ENCODE results near the gene RBM27.
A peak's percentile ranks its signal among the peaks of the same experiment; 100 is the strongest.
"Not testable (repeated sequence)": the region's sequence is repeated elsewhere in the genome, so short reads cannot be mapped to it uniquely, and the experiment has no call there.

The RBM27 gene, protein sequence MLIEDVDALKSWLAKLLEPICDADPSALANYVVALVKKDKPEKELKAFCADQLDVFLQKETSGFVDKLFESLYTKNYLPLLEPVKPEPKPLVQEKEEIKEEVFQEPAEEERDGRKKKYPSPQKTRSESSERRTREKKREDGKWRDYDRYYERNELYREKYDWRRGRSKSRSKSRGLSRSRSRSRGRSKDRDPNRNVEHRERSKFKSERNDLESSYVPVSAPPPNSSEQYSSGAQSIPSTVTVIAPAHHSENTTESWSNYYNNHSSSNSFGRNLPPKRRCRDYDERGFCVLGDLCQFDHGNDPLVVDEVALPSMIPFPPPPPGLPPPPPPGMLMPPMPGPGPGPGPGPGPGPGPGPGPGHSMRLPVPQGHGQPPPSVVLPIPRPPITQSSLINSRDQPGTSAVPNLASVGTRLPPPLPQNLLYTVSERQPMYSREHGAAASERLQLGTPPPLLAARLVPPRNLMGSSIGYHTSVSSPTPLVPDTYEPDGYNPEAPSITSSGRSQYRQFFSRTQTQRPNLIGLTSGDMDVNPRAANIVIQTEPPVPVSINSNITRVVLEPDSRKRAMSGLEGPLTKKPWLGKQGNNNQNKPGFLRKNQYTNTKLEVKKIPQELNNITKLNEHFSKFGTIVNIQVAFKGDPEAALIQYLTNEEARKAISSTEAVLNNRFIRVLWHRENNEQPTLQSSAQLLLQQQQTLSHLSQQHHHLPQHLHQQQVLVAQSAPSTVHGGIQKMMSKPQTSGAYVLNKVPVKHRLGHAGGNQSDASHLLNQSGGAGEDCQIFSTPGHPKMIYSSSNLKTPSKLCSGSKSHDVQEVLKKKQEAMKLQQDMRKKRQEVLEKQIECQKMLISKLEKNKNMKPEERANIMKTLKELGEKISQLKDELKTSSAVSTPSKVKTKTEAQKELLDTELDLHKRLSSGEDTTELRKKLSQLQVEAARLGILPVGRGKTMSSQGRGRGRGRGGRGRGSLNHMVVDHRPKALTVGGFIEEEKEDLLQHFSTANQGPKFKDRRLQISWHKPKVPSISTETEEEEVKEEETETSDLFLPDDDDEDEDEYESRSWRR

GRCh38 chr5:146203011-146203871 is at the start of gene RBM27:
TSS of gene RBM27 (plus strand) at chr5:146203605. CDS start at chr5:146203766, 161 bp downstream.
- peak; percentile 99 for DNase-seq

DNA sequence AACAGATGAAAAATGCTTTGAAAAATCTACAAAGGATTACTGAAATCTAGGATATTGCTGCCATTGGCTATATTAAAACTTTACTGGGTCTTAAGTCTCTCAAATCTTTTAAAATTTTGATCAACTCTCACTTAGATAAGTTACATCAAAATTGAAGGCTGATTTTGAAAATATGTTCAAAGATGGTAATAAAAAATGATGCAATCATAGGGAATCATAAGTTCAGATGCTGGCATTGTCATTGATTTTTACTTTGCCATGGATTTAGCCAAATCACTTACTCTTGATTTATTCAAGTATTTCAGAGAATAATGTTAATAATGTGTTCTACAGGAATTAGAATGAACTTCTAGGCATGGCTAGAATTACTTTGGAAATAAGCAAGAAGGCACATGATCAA is 45.1 kb upstream of the RBM27 start:
- DNase-seq: no peak

GRCh38 chr5:146164382-146164781 is 39.0 kb upstream of the RBM27 start:
- no peak for DNase-seq

DNA sequence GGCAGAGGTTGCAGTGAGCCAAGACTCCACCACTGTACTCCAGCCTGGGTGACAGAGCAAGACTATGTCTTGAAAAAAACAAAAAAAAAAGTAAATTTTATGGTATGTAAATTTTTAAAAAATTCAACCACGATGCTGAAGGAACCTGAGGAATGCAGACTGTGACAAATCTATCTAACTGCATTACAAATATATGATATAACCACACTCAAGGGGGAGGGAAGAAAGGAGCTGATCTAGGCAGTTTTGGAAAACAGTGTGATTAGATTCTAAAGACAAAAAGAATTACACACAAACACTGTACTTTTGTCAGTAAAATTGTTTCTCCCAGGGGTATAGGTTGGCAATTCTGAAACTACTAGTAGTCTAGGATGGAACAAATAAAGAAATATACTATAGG is 37.9 kb upstream of the RBM27 start:
- no peak for DNase-seq

DNA sequence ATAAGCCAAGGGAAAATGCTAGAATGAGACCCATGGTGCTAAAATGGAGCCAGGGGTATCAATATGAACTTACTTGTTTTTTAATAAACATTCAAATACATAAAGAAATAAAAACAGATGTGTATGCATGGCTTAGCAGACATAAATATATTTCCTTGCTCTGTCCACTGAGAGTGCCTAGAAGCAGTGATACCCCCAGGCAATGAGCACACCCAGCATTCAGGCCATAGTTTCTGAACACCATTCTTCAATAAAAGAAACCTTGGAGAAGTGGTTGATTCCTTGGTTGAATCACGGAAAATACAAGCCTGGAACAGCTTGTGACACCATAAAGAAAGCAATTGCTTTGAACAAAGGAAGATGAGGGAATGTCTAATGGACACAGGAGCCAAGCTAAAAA is 37.5 kb upstream of the RBM27 start:
- DNase-seq: no peak

- no peak for DNase-seq
These were observed 34.3 kb upstream of the RBM27 start for GRCh38 chr5:146169076-146169475.

- DNase-seq: not testable (repeated sequence)
These were observed 30.4 kb upstream of the RBM27 start for GRCh38 chr5:146173049-146173448.

DNA sequence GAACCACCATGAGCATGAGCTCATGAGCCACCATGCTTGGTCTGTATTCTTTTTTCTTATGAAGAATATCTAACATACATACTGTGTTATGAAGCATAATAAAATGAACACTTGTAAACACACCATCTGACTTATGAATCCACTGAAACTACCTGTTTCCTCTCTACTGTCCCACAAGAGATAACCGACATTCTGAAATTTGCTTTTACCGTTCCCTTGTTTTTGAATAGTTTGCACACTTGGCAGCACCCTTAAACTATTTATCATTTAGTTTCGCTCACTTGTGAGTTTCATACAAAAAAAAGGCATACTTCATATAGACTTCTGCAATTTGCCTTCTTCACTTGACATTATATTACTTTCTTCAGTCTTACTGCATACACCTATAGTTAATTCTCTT is 29.8 kb upstream of the RBM27 start:
- DNase-seq: no peak

GRCh38 chr5:146176805-146177204 is 26.6 kb upstream of the RBM27 start:
- DNase-seq: no peak

DNA sequence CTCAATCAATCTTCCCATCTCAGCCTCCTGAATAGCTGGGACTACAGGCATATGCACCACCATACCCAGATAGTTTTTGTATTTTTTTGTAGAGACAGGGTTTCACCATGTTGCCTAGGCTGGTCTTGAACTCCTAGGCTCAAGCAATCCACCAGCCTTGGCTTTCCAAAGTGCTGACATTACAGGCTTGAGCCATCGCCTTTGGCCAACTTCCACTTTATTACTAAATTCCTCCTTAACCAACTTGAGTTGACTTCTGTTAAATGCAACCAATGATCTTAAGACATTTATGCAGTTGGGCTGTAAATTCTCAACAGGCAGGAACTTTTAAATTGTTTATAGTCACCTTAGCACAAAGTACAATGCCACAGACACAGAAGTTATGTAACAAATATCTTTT is 23.7 kb upstream of the RBM27 start:
- DNase-seq: no peak

DNA sequence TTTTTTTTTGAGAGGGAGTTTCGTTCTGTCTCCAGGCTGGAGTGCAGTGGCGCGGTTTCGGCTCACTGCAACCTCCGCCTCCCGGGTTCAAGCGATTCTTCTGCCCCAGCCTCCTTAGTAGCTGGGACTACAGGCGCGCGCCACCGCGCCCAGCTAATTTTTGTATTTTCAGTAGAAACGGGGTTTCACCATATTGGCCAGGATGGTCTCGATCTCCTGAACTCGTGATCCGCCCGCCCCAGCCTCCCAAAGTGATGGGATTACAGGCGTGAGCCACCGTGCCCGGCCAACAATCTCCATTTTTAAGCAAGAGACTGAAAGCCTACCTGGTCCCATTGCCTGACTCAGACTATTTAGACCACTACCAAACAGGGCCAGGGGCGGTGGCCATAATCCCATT is 20.0 kb upstream of the RBM27 start:
- not testable (repeated sequence) for DNase-seq

DNA sequence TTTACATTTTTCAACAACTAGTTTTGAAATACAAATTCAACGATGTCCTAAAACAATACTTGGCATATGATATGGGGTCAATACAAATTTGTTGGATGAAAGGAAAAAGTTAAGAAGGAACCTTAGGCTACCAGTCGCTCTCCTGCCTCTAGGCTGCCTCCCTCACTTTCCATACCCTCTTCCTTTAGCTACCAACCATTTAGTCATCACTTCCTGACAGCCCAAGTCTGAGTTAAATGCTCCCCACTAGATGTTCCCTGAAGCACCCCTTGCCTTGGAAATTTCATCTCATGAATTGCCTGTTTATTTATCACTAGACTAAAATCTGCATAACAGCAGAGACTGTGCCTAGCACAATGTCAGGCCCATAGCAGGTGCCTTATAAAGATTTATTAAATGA is 18.2 kb upstream of the RBM27 start:
- DNase-seq: no peak

DNA sequence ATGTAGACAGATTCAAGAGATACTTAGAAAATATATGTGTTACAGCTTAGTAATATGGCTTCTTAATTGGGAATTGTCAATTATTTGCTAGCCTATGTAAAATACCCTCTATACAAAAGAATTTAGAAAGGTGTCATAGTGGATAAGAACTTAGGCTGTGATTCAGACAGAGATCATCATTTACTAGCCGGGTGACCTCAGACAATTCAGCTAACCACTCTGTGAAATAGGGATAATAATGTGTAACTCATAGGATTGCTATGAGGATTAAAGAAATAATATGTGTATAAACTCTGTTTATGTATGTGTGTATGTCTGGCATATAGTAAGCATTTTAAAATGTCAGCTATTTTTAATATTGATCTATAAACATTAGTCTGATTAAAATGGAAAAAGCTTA is 15.0 kb upstream of the RBM27 start:
- no peak for DNase-seq

- DNase-seq: no peak
These were observed 10.8 kb upstream of the RBM27 start for GRCh38 chr5:146192571-146193043.

GRCh38 chr5:146193285-146193684 is 10.1 kb upstream of the RBM27 start:
- DNase-seq: no peak

GRCh38 chr5:146194997-146195396 is 8.4 kb upstream of the RBM27 start:
- DNase-seq: not testable (repeated sequence)

GRCh38 chr5:146196459-146197048 is 6.9 kb upstream of the RBM27 start:
- DNase-seq: no peak

DNA sequence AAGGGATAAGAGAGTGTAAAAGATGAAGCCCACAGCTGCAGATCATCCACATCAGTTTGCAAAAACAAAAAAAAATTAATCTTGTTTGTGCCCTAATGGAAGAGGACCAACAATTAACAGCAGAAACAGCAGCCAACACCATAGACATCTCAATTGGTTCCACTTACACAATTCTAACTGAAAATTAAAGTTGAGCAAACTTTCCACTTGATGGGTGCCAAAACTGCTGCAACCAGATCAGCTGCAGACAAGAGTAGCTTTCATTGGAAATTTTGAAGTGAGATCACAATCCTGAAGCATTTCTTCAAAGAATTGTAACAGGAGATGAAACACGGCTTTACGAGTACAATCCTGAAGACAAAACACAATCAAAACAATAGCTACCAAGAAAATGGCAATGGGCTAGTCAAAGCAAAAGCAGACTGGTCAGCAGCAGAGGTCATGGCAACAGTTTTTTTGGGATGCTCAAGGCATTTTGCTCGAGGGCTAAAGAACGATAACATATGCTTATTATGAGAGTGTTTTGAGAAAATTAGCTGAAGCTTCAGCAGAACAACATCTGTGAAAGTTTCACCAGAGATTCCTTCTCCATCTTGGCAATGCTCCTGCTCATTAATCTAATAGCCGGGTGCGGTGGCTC is 4.1 kb upstream of the RBM27 start:
- no peak for DNase-seq

DNA sequence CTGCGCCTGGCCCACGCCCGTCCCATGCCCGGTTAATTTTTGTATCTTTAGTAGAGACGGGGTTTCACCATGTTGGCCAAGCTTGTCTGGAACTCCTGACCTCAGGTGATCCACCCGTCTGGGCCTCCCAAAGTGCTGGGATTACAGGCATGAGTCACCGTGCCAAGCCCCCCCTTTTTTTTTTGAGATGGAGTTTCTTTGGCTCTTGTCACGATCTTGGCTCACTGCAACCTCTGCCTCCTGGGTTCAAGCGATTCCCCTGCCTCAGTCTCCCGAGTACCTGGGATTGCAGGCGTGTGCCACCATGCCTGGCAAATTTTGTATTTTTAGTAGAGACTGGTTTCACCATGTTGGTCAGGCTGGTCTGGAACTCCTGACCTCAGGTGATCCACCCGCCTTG is 1.6 kb upstream of the RBM27 start:
- DNase-seq: not testable (repeated sequence)

DNA sequence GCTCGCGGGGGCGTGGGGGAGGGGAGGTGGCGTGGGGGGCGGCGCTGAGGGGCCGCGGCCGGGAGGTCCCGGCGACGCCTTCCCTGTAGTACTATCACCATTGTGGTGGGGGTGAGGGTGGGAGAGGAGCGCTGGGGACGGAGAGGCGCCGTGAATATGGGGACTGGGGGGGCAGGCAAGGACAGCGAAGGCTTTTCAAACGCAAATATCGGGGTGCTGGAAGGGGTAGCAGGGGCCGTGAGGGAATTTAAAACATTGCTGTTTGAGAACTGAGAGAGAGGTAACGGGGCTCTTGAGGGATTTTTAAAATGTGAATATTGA is 427 bp downstream of the RBM27 start:
- no peak for DNase-seq

DNA sequence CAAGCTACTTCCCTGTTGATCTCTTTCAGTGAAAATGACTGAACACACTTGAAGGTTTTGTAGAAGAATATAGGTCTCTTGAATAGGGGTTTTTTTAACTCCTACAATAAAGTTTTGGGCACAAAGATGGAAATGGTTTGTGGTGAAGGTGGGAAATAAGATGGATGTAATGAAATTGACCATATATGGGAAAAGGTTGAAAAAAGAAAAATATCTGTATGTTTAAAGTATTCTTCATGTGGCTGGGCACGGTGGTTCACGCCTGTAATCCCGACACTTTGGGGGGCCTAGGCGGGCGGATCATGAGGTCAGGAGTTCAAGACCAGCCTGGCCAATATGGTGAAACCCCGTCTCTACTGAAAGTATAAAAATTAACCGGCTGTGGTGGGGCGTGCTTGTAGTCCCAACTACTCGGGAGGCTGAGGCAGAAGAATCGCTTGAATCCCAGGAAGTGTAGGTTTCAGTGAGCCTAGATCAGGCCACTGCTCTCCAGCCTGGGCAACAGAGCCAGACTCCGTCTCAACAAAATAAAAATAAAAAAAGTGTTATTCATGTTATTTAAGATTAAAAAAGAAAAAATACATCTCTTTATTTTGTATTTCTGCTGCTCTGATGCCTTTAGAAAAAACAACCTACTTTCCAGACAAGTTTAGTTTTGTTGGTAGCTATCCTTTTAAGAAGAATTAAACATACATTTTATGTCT is 2.2 kb downstream of the RBM27 start:
- DNase-seq: no peak

Data from DMS 273 treated with DMSO at 0.1 percent for 48 hours (cell line).